Left cardiac atrium (tissue), 4 donors: Measurements from ENCODE around the gene PRICKLE2. TPM values are rescaled to one million over a fixed set of nuclear protein-coding genes. Genes with fewer than 3 reads are reported as not detected.

ENCODE experiments used
- ATAC-seq, 2 donors: fragments of 200-7000 bp; cut with Tn5 transposase; one replicate each; pipeline ENCODE4 v1.9.1; 2020; ENCODE audit warnings: mild to moderate bottlenecking in 2 of 2, moderate library complexity in 2 of 2
- DNase-seq: peaks from one replicate; pipeline ENCODE4 v3.0.0-alpha.2; 2020
- intact Hi-C, 2 donors: fragments of 100-400 bp; cut with DNase I; formaldehyde crosslinking; loops; one replicate each; pipeline versions ENCODE4 v1.14.1 to v1.15.1; 2022 to 2023
- total RNA-seq, 2 donors: library from RNA; stranded (reverse); fragmentation: NEBNext Ultra II Directional; extraction: Animal tissue kit (Norgen Biotek cat#: 25700); gene quantifications; one replicate each; pipeline ENCODE4 v1.2.1, GENCODE V29; 2021
- donor health status: DM: no; HTN: yes; CAD: no.
- donor health status: DM: no; HTN: yes; CAD: no; lungs with severe emphysema.
- donor health status: DM: yes; HTN: yes; CAD: no.
- donor health status: Dilated cardiomyopathy.

The PRICKLE2 gene
- total RNA-seq, 2 donors from 2014 or later, result 21.0 to 21.9 TPM

DNA sequence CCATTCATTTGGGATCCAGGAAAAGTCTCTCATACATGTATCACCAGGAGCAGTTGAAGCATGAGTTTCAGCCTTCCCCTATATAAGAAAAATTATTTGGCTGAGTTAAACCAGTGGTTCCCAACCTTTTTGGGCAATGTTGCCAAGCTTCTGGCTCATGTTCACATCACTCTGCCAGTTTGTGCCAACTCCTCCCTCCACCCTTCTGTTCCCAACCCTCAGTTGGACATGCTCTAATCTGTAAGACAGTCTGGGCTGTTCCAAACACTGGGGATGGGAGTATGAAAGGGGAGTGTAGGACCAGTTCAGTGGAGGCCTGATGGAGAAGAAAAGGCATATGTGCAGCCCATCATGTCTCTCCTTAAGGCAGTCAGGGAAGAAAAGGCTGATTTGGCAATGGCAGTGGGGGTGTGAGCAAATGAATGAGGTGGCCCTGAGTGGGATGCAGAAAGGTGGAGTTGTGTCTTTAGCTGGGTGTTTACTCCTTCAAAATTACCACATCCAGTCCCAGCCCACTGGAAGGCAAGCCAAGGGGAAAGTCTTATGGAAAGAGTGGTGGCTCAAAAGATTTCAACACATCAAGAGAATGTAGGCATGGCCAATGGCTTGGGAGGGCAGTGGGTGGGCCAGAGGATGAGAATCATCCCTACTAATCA lies 32.0 kb upstream of the PRICKLE2 start:
- ATAC-seq, result peak in 1 of 2 donors; percentile 35
- intact Hi-C loops, result no loop called here
- DNase-seq, result peak; percentile 27

DNA sequence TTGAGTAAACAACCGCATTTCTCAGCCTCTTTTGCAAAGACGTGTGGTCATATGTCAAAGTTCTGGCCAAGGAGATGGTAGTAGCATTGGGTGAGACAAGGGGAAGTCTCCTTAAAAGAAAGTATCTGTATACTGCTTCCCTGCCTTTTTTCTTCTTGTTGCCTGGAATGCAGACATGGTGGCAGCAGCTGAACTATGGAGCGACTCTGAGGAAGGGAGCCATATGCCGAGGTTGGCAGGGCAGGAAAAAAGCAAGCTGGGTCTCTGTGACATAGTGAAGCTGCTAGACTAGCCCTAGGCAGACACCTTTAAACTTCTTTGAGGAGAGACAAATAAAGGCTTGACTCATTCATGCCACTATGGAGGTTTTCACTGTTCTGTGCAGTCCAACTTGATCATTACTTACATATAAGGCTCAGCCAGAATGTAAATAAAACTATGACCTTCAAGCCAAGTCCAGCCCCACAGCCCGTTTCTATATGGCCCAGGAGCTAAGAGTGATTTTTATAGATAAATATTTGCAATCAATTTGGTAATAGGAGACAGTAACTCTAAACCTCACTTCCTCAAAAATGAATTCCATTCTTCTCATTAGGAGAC lies 30.6 kb upstream of the PRICKLE2 start:
- intact Hi-C loops, result no loop called here
- no peak for ATAC-seq
- no peak for DNase-seq

- ATAC-seq (peak in 1 of 2 donors; percentile 30), DNase-seq (no peak)
- intact Hi-C loops, result no loop called here
Measured at GRCh38 chr3:64254443-64254842, 29.2 kb upstream of the PRICKLE2 start.

- intact Hi-C loops, result no loop called here
- DNase-seq (no peak), ATAC-seq (peak in 1 of 2 donors; percentile 70)
Measured at GRCh38 chr3:64253689-64254088, 28.4 kb upstream of the PRICKLE2 start.

- DNase-seq (no peak), ATAC-seq (no peak)
- intact Hi-C loops, result no loop called here
Measured at GRCh38 chr3:64251019-64251418, 25.8 kb upstream of the PRICKLE2 start.

DNA sequence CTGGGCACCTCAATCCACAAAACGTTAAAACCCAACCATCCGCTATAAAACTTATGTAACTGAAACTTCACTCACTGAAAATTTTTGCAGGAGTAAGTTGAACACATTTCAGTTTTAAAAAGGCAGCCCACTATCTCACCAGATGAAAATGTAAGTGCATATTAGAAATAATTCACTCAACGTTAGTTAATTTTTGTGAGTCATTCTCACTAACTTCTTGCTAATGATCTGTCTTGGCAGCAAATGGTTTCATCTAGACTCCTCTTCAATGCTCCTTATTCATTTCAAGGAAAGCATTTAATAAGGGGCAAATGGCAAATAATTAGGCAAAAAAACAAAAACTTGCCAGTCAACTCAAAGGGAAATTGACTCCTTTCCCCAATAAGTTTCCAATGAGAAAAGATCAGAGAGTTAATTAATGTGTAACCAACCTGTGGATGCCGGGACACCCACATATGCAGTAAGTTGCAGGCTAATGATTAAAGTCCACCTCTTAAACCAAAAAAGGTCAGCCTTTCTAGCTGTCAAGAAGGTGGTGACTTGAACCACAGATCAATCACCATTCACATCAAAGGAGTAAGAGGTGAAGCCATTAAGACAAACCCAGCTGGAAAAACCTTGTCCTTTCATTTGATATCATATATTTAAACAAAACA lies 22.9 kb upstream of the PRICKLE2 start:
- ATAC-seq, result no peak
- DNase-seq, result no peak
- intact Hi-C loops, result no loop called here

GRCh38 chr3:64244011-64244942 lies 19.0 kb upstream of the PRICKLE2 start:
- no peak for ATAC-seq
- DNase-seq, result no peak
- intact Hi-C loops, result no loop called here

DNA sequence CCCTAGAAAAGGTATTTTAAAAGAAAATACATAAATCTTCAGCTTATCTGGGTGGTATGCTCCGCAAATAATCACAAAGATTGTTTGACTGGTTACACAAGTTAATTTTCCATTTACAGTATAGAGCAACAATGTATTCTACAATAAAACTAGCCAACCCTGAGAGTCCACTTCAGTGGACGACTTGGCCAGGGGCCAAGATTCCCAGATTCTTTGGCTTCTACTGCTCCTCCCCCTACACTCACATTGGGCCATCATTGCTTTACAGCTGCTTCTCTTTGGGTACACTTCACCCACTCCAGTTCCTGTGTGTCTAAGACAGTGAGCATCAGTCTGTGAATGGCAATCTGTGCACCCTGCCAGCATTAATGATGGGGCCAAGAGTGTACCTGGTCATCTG lies 17.2 kb upstream of the PRICKLE2 start:
- intact Hi-C loops, result no loop called here
- DNase-seq, result peak; percentile 46

GRCh38 chr3:64240959-64241358 lies 15.7 kb upstream of the PRICKLE2 start:
- intact Hi-C loops, result no loop called here
- DNase-seq (no peak), ATAC-seq (no peak)

More for the DNA sequence above, 17.2 kb upstream of the PRICKLE2 start:
- ATAC-seq, result no peak

- no peak for DNase-seq
- ATAC-seq, result no peak
- intact Hi-C loops, result no loop called here
Measured at GRCh38 chr3:64240396-64240795, 15.1 kb upstream of the PRICKLE2 start.

- ATAC-seq, result no peak
- intact Hi-C loops, result no loop called here
- DNase-seq, result no peak
Measured at GRCh38 chr3:64239841-64240240, 14.6 kb upstream of the PRICKLE2 start.

DNA sequence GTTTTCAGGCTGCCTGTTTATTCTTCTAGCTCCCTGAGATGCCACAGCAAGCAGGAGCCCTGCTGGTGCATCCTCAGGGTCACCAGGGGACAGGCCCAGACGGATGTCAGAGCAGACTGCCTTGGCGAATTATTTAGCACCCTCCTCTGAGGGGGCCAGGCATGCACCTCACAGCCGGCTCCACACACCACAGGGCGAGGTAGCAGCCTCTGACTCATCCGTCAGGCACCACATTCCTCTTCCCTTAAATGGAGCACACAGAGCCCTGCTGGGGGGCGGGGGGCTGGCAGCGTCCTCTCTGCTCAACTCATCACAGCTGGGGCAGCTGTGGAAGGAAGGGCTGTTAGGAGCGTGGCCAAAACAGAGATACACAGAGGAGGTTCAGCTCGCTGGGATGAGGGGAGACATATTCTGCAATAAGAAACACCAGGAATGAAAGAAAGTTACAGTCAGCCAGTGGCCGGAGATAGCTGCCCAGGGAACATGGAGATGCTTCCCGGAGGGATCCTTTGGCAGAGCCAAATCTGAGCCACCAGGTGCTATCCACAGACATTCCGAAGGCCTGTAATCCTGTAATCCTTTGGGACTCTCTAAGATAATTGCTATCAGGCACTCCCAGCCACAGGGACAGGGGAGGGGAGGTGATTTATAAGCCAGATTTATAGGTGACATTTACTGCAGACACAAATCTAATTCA lies 13.9 kb upstream of the PRICKLE2 start:
- ATAC-seq, result peak; percentile 96 to 99
- intact Hi-C loops, result no loop called here
- peak; percentile 84 for DNase-seq

DNA sequence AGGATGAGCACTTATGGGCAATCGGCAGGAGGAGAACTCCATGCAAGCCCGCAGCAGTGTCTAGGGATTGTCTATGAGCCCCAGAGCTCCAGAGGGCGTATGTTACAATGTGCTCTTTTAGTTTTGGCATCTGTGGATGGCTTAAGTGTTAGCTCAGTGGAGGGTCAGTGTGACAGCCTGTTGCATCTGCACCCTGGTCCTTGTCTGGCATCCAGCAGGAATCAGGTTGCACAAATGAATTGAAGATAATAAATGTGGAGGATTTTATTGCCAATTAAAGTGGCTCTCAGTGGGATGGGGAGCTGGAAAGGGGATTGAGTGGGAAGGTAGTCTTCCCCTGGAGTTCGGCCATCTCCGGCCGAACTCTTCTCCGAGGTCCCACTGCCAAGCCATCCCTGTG lies 11.8 kb upstream of the PRICKLE2 start:
- ATAC-seq (no peak), DNase-seq (no peak)
- intact Hi-C loops, result no loop called here

DNA sequence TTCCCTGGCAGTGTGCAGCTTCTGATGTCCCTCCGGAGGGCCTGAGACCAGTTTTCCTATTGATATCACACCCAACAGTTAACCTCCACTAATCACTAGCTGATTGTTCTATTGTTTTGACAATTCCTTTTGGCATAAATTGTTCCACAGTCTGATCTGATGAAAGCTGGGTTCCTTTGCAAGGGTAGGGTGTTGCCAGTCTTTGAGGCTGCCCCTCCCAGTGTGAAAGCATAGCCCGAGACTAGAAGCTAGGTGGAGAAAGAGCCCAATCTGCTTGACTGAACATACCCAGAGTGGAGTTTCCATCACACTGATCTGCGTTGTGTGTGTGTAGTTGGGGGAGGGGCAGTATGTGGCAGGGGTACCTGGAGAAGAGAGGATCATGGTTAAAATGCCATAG lies 10.3 kb upstream of the PRICKLE2 start:
- ATAC-seq (no peak), DNase-seq (no peak)
- intact Hi-C loops, result no loop called here

DNA sequence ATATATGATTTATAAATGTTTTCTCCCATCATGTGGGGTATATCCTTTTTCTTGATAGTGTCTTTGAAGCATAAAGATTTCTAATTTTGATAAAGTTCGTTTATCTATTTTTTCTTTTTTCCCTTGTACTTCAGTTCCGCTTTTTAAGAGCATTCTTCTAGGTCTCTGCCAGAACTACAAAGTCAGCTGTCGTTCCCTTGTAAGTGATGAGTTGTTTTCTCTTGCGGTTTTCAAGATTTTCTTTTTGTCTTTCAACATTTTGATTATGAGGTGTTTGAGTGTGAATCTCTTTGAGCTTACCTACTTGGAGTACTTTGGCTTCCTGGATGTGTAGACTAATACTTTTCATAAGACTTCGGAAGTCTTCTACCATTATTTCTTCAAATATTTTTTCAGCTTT lies 9.3 kb upstream of the PRICKLE2 start:
- no peak for ATAC-seq
- DNase-seq, result no peak
- intact Hi-C loops, result no loop called here

GRCh38 chr3:64232821-64233220 lies 7.6 kb upstream of the PRICKLE2 start:
- ATAC-seq (no peak), DNase-seq (no peak)
- intact Hi-C loops, result no loop called here

DNA sequence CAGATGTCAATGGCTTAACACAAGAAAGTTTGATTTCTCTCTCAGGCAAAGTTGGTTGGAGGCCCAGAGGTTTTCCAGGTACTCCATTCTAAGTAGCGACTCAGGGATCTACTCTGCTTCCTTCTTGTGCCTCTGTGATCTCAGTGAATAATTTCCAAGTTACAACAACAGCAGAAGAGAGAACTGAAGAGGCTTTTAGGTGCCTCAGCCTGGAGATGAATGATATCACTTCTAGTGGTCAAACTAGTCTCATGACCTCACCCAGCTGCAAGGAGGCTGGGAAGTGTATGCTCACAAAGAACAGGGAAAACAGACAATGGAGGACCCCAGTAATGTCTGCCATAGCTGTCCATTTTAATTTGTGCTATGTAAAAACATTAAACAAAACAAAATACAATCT lies 4.6 kb upstream of the PRICKLE2 start:
- no peak for DNase-seq
- ATAC-seq, result peak in 1 of 2 donors; percentile 22
- intact Hi-C loops, result loop anchor here in 1 of 2 donors (10.0 kb wide), 1 partner anchor 195 kb away; no protein-coding TSS in a partner anchor

DNA sequence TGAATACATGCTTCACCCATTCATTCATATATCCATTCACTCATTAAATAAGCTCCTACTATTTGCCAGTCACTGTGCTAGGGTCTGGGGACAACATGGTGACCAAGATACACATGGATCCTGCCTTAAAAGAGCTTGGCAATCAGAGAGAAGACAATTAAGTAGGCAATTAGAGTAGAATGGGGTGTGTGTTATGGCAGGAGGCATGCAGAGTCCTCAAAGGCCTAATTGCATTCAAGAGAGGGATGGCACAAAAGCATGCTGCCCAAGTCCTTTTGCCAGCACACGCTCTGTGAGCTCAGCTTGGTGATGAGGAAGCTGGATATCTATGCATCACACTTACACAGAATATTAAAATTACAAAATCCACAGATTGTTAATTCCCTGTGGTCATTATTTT lies 2.8 kb upstream of the PRICKLE2 start:
- DNase-seq (no peak), ATAC-seq (no peak)
- intact Hi-C loops, result loop anchor here in 1 of 2 donors (10.0 kb wide), 1 partner anchor 193 kb away; no protein-coding TSS in a partner anchor

DNA sequence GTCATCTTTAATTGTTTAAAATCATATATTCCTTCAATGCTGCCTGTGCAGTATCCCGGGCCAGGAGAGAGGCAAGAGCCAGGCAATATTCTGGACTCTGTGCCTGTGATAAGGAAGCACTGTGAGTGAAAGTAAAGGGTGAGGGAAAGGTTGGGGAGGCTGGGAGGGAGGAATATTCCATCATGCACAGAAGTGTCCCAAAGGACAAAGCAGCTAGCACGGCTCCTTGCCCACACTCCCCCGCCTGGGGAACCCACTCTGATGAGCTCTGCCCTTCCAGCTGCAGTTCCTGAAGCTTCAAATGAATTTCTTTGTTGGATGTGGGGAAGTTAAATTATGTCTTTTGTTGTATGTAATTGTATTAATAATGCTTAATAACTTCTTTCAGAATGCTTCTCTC lies 1.5 kb upstream of the PRICKLE2 start:
- intact Hi-C loops, result loop anchor here in 1 of 2 donors (10.0 kb wide), 1 partner anchor 192 kb away; no protein-coding TSS in a partner anchor
- no peak for DNase-seq
- no peak for ATAC-seq
